T-helper 2 cell treated with Interferon-gamma antibody and Interleukin-4, amounts not matched to agents 5 μg/mL and 100 μg/mL, for 36 hours (primary cell): ENCODE results near the gene SYNE4.

Source experiments
- DNase-seq: peaks from one replicate; pipeline ENCODE4 v3.0.0; 2021; ENCODE audit warnings: low spot score
- H3K27ac Mint-ChIP-seq: one replicate; pipeline ENCODE4 v1.8.0; 2021; ENCODE audit warnings: mild to moderate bottlenecking, mixed read lengths
- H3K27me3 Mint-ChIP-seq: one replicate; pipeline ENCODE4 v1.8.0; 2021; ENCODE audit warnings: low read depth, mixed read lengths
- H3K36me3 Mint-ChIP-seq: one replicate; pipeline ENCODE4 v1.8.0; 2021; ENCODE audit warnings: low read depth, mixed read lengths
- H3K4me1 Mint-ChIP-seq: one replicate; pipeline ENCODE4 v1.8.0; 2021; ENCODE audit warnings: low read depth, mixed read lengths
- H3K4me3 Mint-ChIP-seq: one replicate; pipeline ENCODE4 v1.8.0; 2022; ENCODE audit warnings: mild to moderate bottlenecking, moderate library complexity, mixed read lengths
- H3K9me3 Mint-ChIP-seq: one replicate; pipeline ENCODE4 v1.8.0; 2021; ENCODE audit warnings: mixed read lengths

The SYNE4 gene

DNA sequence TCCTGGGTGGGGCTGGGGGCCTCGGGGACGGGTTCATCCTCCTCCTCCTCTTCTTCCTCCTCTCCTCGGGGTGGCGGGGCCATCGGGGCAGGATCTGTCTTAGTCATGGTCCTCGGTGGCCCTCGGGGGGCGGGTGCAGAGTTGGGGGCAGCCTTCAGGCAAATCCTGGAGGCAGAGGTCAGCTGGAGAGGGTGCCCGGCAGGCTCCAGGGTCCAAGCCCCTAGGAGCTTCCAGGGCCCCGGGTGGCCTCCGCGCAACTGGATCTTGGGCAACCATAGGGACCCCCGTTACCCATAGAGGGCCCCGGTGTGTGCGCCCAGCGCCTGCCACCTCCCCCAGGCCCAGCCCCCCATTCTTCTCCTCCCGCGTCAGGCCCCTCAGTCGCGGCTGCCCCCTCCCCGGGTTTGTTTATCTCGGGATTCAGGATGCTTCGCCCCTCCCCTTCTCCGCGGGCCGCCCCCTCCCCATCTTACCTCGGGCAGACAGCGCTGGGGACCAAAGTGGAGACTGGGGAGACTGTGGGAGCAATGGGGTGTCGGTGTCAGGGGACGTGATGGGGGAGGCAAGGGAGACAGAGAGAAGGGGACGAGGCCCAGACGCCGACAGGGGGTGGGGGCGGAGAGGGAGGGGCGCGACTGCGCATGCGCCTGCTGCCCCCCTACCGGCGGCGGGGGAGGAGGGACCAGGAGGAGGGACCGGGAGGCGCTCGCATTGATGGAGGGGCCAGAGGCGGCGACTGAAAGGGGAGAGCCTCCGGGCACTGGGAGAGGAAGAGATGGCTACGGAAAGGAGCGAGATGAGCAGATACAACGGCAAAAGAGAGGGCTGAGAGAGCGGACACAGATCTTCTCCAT lies 23.9 kb upstream of the SYNE4 start, which contains the start of gene CLIP3:
CLIP3 (minus strand) TSS at position 623 of the 854 bp plus-strand sequence; CDS start at position 107, 516 bp downstream.
- Mint-ChIP-seq H3K4me3 (peak within 1 kb of the TSS; percentile 66), H3K27ac (no peak within 1 kb of the TSS), H3K36me3 (peaks cover 34% of the 10 kb centered on the region), H3K9me3 (no peaks in the 10 kb centered on the region), H3K27me3 (no peaks in the 10 kb centered on the region), H3K4me1 (peaks cover 34% of the 10 kb centered on the region)
- peak; percentile 27 for DNase-seq

DNA sequence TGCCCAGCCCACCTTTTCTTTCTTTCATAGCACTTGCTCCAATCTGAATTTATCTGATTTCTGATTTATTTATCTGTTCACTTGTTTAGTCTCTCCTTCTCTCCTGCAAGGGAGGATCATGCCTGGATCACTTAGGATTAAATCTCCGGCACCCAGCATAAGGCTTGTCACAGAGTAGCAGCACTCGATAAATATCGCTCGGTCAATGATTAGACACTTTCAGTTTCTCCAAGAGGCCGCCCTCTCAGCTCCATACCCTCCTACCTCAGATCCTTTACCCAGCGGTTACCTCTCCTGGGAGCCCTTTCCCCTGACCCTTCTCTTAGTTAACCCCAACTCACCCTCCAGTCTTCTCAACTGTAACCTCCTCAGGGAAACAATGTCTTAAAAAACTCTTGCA lies 22.7 kb upstream of the SYNE4 start:
- H3K27ac Mint-ChIP-seq = peak overlapping the region; percentile 6
- H3K27me3 Mint-ChIP-seq = no peaks in the 10 kb centered on the region
- peaks cover 27% of the 10 kb centered on the region for H3K4me1 Mint-ChIP-seq

GRCh38 chr19:36030264-36031148 lies 21.9 kb upstream of the SYNE4 start:
- Mint-ChIP-seq H3K9me3 (no peaks in the 10 kb centered on the region), H3K4me3 (no peak overlapping the region), H3K27me3 (no peaks in the 10 kb centered on the region), H3K4me1 (peaks cover 22% of the 10 kb centered on the region), H3K36me3 (peaks cover 24% of the 10 kb centered on the region), H3K27ac (no peak overlapping the region)
- no peak for DNase-seq

More for the DNA sequence above, 22.7 kb upstream of the SYNE4 start:
- H3K9me3 Mint-ChIP-seq = no peaks in the 10 kb centered on the region
- H3K36me3 Mint-ChIP-seq = peaks cover 29% of the 10 kb centered on the region
- DNase-seq = no peak
- no peak overlapping the region for H3K4me3 Mint-ChIP-seq

DNA sequence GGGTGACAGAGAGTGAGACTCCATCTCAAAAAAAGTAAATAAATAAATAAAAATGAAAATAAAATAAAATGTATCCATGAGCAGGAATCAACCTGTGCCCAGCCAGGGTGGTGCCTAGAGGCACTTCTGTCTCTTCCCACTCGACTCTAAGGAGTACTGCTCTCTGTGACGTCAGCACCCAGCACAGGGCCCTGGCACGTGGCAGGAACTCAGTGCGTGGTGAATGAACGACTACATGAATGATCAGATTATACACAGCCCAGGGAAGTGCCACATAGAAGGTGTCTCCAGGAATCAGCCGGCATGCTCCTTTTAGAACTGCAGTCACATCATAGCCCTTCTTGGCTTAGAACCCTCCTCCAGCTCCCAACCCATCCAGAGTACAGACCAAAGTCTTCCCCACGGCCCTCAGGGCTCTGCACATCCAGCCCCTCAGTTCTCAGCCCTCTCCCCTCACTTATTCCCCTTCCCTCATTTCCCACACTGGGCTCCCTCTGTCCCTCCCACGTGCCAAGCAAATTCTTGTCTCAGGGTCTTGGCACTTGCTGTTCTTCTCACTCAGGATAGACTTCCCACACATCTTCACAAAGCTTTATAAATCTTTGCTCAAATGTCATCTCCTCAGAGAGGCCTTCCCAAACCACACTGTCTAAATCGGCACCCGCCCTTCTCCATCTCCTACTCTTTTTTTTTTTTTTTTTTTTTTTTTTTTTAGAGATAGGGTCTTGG lies 19.9 kb upstream of the SYNE4 start:
- DNase-seq = no peak

DNA sequence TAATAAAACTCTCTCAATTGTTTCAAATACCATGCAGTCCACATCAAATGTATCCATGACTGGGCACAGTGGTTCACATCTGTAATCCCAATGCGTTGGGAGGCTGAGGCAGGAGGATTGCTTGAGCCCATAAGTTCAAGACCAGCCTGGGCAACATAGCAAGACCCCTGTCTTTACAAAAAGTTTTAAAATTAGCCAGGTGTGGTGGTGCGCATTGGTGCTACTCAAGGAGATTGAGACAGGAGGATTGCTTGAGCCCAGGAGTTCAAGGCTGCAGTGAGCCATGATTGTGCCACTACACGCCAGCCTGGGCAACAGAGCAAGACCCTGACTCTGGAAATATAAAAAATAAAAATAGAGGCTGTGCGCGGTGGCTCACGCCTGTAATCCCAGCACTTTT lies 19.1 kb upstream of the SYNE4 start:
- peaks cover 17% of the 10 kb centered on the region for H3K36me3 Mint-ChIP-seq
- no peaks in the 10 kb centered on the region for H3K9me3 Mint-ChIP-seq
- H3K4me1 Mint-ChIP-seq = peaks cover 7% of the 10 kb centered on the region
- H3K27me3 Mint-ChIP-seq = no peaks in the 10 kb centered on the region
- H3K27ac Mint-ChIP-seq = no peak overlapping the region
- no peak for DNase-seq
- no peak overlapping the region for H3K4me3 Mint-ChIP-seq

More for the DNA sequence above, 19.9 kb upstream of the SYNE4 start:
- peak overlapping the region; percentile 2 for H3K27ac Mint-ChIP-seq
- H3K9me3 Mint-ChIP-seq = no peaks in the 10 kb centered on the region
- no peaks in the 10 kb centered on the region for H3K27me3 Mint-ChIP-seq
- H3K4me1 Mint-ChIP-seq = peaks cover 7% of the 10 kb centered on the region
- no peak overlapping the region for H3K4me3 Mint-ChIP-seq
- peaks cover 14% of the 10 kb centered on the region for H3K36me3 Mint-ChIP-seq

DNA sequence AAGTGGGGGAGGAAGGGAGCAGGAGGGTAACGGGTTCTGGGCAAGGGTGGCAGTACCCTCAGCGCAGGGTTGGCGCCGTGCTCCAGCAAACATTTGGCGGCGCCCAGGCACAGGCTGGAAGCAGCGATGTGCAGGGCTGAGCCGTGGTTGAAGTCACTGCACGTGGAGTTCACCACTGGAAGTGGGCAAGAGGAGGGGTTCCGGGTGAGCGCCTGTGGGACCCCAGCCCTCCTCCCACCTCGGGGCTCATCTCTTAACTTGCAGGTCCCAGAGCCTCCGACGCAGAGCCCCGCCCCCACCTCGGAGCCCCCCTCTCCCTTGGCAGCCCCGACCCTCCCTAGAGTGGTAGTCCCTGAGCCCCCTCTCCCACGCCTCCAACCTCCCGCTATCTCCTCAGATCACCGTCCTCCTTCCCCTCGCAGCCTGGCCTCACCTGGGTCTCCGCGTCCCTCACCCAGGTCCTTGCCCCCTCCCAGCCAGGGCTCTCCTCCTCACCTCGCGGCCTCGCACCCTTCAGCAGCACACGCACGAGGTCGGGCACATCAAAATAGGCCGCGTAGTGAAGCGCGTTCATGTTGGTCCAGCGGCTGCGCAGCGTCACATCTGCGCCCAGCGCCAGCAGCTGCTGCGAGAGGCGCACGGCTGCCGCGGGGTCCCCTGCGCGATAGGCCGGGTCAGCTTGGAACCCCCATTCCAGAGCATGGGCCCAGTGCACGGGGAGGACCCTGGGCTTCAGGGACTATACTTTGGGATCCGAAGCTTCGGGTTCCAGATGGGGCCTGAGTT lies 17.7 kb upstream of the SYNE4 start:
- H3K4me1 Mint-ChIP-seq = peaks cover 6% of the 10 kb centered on the region
- no peak overlapping the region for H3K27ac Mint-ChIP-seq
- no peaks in the 10 kb centered on the region for H3K27me3 Mint-ChIP-seq
- peaks cover 15% of the 10 kb centered on the region for H3K36me3 Mint-ChIP-seq
- no peaks in the 10 kb centered on the region for H3K9me3 Mint-ChIP-seq
- H3K4me3 Mint-ChIP-seq = no peak overlapping the region
- DNase-seq = no peak

GRCh38 chr19:36025541-36025940 lies 16.9 kb upstream of the SYNE4 start:
- DNase-seq = no peak
- Mint-ChIP-seq H3K9me3 (no peaks in the 10 kb centered on the region), H3K27ac (no peak overlapping the region)

DNA sequence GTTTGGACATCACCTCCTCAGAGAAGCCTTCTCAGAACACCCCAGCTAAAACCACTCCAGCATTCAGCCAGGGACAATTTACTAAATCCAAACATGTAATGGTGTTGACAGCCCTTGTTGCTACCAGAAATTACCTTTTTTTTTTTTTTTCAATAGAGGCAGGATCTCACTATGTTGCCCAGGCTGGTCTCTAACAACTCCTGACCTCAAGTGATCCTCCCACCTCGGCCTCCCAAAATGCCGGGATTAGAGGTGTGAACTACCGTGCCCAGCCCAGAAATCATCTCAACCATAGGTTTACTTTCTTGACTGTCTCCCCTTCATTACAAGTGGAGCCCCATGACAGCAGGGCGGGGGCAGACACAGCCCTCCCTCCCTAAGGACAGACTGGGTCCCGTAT lies 14.8 kb upstream of the SYNE4 start:
- no peak overlapping the region for H3K27ac Mint-ChIP-seq
- H3K4me3 Mint-ChIP-seq = no peak overlapping the region
- no peaks in the 10 kb centered on the region for H3K9me3 Mint-ChIP-seq
- H3K36me3 Mint-ChIP-seq = peaks cover 9% of the 10 kb centered on the region
- H3K4me1 Mint-ChIP-seq = no peaks in the 10 kb centered on the region
- H3K27me3 Mint-ChIP-seq = no peaks in the 10 kb centered on the region
- no peak for DNase-seq

More at GRCh38 chr19:36025541-36025940, 16.9 kb upstream of the SYNE4 start:
- Mint-ChIP-seq H3K4me1 (peaks cover 6% of the 10 kb centered on the region), H3K27me3 (no peaks in the 10 kb centered on the region), H3K4me3 (no peak overlapping the region), H3K36me3 (peaks cover 13% of the 10 kb centered on the region)

DNA sequence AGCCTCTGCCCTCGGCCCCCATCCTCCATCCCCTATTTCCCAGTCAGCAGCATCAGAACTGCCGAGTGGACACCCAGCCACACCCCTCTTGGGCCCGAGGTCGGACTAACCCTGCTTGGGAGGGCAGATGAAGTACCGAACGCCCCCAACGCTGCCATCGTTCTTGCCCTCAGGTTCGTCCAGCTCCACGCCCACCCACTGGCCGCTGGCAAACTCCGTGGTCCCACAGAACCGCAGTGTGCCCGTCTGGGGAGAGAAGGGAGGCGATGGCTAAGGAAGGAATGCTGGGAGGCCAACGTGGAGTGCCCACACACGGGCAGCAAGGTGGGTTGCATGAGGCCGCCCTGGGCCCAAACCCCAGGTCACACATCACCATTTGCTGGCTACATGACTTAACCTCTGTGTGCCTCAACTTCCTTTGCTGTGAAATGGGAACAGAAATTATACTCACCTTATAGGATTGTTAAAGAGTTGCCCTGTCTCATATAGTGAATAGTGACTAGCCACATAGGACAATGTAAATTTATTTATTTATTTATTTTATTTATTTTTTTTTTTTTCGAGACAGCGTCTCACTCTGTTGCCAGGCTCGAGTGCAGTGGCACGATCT lies 10.6 kb upstream of the SYNE4 start:
- no peaks in the 10 kb centered on the region for H3K9me3 Mint-ChIP-seq
- no peak overlapping the region for H3K27ac Mint-ChIP-seq
- no peak for DNase-seq
- H3K36me3 Mint-ChIP-seq = peaks cover 7% of the 10 kb centered on the region
- H3K4me3 Mint-ChIP-seq = no peak overlapping the region
- no peaks in the 10 kb centered on the region for H3K27me3 Mint-ChIP-seq
- peaks cover 15% of the 10 kb centered on the region for H3K4me1 Mint-ChIP-seq

DNA sequence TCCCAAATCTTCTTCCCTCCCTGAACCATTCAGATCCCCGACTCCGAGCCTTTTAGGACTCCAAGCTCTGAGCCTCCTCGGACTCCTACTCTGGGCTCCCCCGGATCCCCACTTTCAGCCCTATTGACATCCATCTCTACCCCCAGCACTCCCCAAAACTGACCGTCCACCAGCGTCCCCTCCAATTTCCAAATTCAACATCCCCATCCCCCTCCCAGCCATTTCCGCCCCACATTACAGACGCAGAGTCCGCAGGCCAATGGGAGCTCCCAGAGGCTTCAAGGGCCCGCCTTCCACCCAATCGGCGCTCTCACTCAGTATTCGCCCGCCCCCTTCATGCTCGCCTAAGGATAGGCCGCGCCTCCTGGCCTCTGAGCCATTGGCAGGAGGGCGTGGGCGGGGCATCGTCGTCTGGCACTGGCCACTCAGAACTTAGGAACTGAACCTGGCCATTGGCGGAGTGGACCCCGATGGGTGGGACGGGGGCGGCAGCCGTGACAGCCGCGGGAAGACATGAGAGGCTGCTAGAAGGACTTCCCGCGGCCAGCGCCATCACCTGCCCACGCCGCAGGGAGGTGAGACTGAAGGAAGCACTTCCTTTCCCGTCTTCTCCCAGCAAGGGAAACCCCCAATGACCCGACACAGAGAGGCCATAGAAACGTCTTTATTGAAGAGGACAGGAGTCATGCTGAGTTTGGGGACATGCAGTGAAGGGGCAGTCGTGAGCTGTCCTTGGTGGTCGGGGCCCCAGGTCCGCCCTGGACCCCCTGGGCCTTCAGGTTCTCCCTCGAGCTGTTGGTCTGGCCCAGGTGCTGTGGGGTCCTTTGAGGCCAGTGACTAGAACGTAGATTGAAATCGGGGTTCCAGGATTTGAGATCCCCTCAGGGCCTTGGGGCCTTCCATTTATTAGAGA lies 5.7 kb upstream of the SYNE4 start, which contains the start of gene ALKBH6:
ALKBH6 (minus strand) TSS at position 202 of the 913 bp plus-strand sequence. CDS start 816 bp downstream, outside the sequence.
- peaks cover 13% of the 10 kb centered on the region for H3K36me3 Mint-ChIP-seq
- peak; percentile 100 for DNase-seq
- H3K27ac Mint-ChIP-seq = peak within 1 kb of the TSS; percentile 97
- peaks cover 40% of the 10 kb centered on the region for H3K4me1 Mint-ChIP-seq
- H3K4me3 Mint-ChIP-seq = peak within 1 kb of the TSS; percentile 99
- H3K27me3 Mint-ChIP-seq = no peaks in the 10 kb centered on the region
- H3K9me3 Mint-ChIP-seq = no peaks in the 10 kb centered on the region

DNA sequence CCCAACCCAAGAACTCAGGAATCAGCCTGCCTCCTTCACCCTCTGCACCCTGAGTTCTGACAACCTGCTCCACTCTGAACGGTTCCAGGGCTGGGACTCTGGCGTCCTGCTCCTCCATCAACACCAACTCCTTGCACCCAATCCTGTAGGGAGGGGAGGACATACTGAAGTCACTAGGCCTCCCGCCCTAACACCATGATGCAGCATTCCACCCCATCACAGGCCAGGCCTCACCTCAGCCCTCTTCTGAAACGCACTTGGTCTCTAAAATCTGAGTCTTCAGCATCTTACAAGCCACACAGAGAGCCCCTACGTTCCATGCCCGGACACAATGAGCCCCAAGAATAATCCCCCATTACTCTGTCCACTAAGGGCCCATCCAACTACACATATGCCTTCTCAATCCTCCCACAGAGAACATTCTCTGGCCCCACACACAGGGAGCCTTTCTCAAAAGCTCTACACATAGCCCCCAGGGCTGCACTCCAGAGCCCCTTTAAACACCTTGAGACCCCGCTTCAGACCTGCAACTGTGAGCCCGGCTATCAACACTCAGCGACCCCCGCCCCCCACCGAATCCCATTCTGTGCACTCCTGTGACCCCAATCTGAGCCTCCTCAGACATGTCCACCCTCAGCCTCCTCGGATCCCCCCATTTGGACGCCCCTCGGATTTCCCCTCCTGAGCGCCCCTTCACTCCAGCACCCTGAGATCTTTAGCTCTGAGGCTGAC lies 4.8 kb upstream of the SYNE4 start:
- Mint-ChIP-seq H3K4me3 (peak overlapping the region; percentile 99), H3K4me1 (peaks cover 45% of the 10 kb centered on the region)

More for the DNA sequence above, 4.8 kb upstream of the SYNE4 start:
- DNase-seq = no peak
- Mint-ChIP-seq H3K27me3 (no peaks in the 10 kb centered on the region), H3K36me3 (peaks cover 13% of the 10 kb centered on the region), H3K9me3 (no peaks in the 10 kb centered on the region), H3K27ac (peak overlapping the region; percentile 97)
